GM12878 (cell line): ENCODE measurements around the gene GARS1. TPM values are rescaled to one million over a fixed set of nuclear protein-coding genes. Genes with fewer than 3 reads are reported as not detected.

Experiments used
- BACH1 ChIP-seq: fragments of 450-650 bp; IDR thresholded peaks from 2 replicates; pipeline ENCODE4 v1.6.1; 2017; ENCODE audit warnings: mild to moderate bottlenecking, borderline replicate concordance
- BCLAF1 ChIP-seq: fragments of 450-650 bp; IDR thresholded peaks from 2 replicates; pipeline ENCODE4 v1.6.1; 2017; ENCODE audit warnings: antibody characterized with exemption, mild to moderate bottlenecking, moderate library complexity
- CREM ChIP-seq: IDR thresholded peaks from 2 replicates; pipeline ENCODE4 v1.6.1; 2014; ENCODE audit warnings: antibody characterized with exemption, low read depth
- KLF5 ChIP-seq: fragments of 450-650 bp; IDR thresholded peaks from 2 replicates; pipeline ENCODE4 v1.6.1; 2014; ENCODE audit warnings: mild to moderate bottlenecking; ENCODE audit not compliant: partially characterized antibody
- MYC ChIP-seq: IDR thresholded peaks from 2 replicates; pipeline ENCODE4 v1.6.1; 2011; ENCODE audit warnings: mild to moderate bottlenecking, low read length, moderate library complexity, inconsistent platforms; ENCODE audit not compliant: insufficient read depth, insufficient replicate concordance, insufficient read length, severe bottlenecking
- PAX8 ChIP-seq: fragments of 450-650 bp; IDR thresholded peaks from 2 replicates; pipeline ENCODE4 v1.6.1; 2017; ENCODE audit warnings: mild to moderate bottlenecking, moderate library complexity
- REST ChIP-seq: IDR thresholded peaks from 2 replicates; pipeline ENCODE4 v1.6.1; 2012; ENCODE audit warnings: mild to moderate bottlenecking, low read depth, low read length
- TCF12 ChIP-seq: IDR thresholded peaks from 2 replicates; pipeline ENCODE4 v1.6.1; 2011; ENCODE audit warnings: low read depth, mild to moderate bottlenecking, low read length
- polyA plus RNA-seq, 11 experiments: library from polyadenylated mRNA; depleted of rRNA in 4 of 11; unstranded in 6 of 11; stranded (reverse) in 5 of 11; fragments of >200 nt; fragmentation: Nextera tagmentation in 4 of 11; fragmentation: Illumina TruSeq in 1 of 11; extraction: Ambion mirVana in 4 of 11; extraction: Trizol in 1 of 11; gene quantifications; 1 replicate in 1 of 11; 2 replicates in 10 of 11; pipeline versions ENCODE4 v1.2.1 to v1.2.3, GENCODE V29; 2011 to 2016; ENCODE audit warnings: inconsistent platforms in 2 of 11, missing spikeins in 2 of 11, low read depth in 1 of 11
- total RNA-seq, 4 experiments: library from RNA; depleted of rRNA in 3 of 4; stranded (reverse); fragments of >200 nt in 3 of 4; fragmentation: Illumina TruSeq in 1 of 4; extraction: Trizol in 1 of 4; gene quantifications; 2 replicates each; pipeline versions ENCODE4 v1.2.1 to v1.2.3, GENCODE V29; 2013 to 2021

Gene GARS1
- total and polyA plus RNA-seq, 10 of the 15 experiments (the other 5 are each of a cell fraction or from before 2014, with no cell fraction given), result 120 to 361 (median 187) TPM

GRCh38 chr7:30681331-30681797 lies 86.7 kb downstream of the GARS1 start (continued):
- TF ChIP-seq REST (no peak), CREM (no peak), BCLAF1 (no peak), BACH1 (no peak), MYC (no peak), TCF12 (no peak), KLF5 (no peak), PAX8 (no peak)
